HT-29 (cell line): ENCODE data around the gene SLC43A2. TPM values are rescaled to one million over a fixed set of nuclear protein-coding genes. Genes with fewer than 3 reads are reported as not detected.
"Not testable (repeated sequence)": the region's sequence is repeated elsewhere in the genome, so short reads cannot be mapped to it uniquely, and the experiment has no call there.

Experiments used
- DNase-seq: peaks from one replicate; pipeline ENCODE4 v3.0.0-alpha.2; 2015; ENCODE audit warnings: low spot score
- small RNA-seq: library from RNA; depleted of rRNA; stranded (forward); fragments of <200 nt; gene quantifications from one replicate; pipeline ENCODE3, GENCODE V24; 2014
- total RNA-seq: library from RNA; depleted of rRNA; stranded (reverse); fragments of >200 nt; shearing (Covaris generic); gene quantifications from 2 replicates; pipeline ENCODE4 v1.2.3, GENCODE V29; 2014; rRNA removed

Gene SLC43A2
- total RNA-seq, 1 experiment from 2014 or later, result 34.0 TPM

DNA sequence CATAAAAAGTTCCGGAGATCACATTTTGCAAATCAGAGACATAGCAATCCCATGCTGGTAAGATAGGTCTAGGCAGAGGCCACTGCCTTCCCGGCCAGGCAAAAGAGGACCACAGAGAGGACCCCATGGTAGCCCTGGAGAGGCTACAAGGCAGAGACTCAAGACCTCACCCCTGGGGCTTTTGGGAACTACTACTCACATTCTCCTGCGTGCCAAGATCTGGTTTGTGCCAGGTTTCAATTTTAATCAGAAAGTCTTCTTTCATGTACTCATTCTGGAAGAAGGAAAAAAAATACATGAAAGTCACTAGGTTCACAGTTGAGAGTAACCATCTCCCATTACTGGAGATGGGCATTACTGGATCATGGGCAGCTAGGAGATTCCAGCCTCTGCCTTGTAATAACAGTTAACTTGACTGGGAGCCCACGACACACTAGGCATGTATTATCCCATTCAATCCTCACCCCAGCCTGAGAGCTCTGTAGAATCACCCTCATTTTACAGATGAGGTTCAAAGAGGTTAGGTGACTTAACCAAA lies 87.2 kb downstream of the SLC43A2 start:
- DNase-seq, result no peak

DNA sequence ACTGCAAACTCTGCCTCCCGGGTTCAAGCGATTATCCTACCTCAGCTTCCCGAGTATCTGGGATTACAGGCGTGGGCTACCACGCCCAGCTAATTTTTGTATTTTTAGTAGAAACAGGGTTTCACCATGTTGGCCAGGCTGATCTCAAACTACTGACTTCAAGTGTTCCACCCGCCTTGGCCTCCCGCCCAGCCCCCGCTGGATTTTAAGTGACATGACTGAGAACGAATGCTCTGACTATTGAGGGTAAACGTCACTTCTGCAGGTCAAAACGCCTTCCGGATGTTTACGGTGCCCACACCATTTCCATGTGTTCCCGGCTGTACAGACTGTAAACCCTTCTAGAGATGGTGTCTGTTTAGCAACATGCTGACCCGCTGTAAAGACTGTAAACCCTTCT lies 88.8 kb downstream of the SLC43A2 start:
- no peak for DNase-seq

DNA sequence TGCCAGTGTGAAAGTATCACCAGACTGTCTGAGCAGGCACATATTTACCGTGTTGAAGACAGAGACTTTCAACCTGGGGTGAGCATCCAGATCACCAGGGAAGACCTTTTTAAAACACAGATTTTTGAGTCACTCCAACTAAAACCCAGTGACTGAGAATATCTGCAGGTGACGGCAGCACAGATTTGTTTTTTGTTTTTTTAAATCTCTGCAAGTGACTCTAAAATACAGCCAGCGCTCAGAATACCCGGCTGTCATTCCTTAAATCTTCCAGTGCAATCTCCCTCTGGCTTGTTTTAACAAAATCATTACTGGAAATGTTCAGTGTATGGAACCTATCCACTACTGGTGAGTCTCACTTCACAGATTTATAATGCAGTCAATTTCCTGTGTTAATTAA lies 92.9 kb downstream of the SLC43A2 start:
- DNase-seq, result no peak

DNA sequence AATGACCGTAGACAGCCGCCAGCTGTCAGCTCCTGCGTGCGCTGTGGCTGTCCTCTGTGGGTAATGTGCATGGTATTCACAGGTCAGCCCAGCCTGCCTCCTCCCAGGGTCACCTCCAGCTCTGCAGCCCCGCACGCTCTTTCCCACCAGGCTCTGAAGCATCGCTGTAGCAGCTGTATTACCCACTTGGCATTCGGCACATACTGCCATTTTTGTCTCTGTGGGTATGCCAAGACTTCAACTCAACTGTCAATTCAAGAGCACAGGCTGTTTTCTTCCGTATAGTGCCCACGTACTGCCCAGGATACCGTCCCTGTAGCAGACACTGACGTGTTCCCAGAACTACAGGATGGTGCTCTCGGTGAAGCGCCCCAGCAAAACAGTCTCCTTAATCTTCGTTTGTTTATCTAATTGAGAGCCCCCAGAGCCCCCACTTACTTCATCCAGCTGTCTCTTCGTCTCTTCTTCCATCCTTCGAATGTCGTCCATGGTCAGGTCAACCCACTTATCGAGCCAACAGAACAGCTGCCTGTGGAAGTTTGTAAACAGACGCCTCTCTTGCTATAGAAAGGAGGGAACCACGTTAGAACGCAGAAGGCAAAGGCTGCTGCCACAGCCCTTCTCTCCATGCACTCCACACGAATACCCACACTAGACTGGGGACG lies 94.8 kb downstream of the SLC43A2 start:
- DNase-seq, result no peak

DNA sequence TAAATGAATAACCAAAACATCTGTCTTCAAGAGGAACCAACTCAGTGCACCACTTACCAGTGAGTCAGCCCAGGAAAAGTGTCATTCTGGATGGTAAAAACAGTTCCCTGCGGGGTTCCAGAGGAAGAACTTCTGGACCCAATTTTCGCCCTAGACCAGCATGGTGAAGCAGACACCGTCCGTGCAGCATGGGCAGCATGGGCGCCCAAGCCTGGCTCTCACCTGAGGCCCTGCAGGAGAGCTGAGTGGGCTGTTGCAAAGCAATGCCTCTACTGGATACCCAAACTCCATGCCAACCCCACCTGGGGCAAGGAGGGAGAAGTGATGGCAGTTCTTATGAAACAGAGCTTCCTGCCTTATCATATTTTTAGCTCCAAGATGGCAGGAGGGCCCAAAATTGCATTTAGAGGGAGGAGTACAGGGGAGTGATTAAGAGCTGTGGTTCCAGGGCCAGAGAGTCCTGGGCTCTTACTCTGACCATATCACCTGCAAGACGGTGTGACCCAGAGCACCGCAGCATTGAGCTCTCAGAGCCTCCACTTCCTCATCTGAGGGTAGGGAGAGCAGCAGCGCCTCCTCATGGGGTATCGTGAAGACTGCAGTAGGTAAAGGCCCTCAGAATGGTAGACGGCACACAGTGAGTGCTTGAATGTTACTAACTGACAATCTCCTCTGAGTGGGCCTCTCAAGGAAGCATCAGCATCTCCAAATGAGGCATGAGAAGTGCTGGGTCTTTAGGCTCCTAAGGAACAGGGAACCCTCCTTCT lies 95.6 kb downstream of the SLC43A2 start:
- DNase-seq, result peak; percentile 10

DNA sequence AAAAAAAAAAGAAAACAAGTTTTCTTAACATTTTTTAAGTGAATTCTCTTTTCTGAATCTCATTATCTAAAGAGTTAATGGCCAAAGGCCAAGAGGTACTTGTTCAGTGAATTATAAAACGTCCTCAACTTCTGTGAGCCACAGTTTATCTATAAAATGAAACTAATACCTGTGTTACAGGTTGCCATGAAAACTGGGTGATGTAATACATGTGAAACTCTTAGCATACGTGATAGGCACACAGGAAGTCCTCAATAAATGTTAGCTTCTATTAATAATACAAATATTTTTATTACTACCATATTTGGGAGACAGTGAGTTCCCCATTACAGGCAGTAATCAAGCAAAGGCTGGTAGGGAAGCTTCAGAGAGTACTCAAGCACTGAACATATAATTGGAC lies 98.8 kb downstream of the SLC43A2 start:
- DNase-seq, result no peak

DNA sequence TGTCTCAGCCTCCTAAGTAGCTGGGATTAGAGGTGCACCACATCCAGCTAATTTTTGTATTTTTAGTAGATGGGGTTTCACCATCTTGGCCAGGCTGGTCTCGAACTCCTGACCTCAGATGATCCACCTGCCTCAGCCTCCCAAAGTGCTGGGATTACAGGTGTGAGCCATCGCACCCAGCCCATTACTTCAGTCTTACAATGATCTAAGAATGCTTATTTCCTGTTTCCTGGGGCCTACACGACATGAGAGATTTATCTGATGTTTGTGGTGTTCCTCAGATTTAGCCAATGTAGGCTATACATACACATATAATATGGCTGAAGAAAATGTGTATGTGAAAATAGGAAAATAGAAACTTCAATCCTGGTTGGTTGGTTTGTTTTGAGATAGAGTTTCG lies 101.8 kb downstream of the SLC43A2 start:
- DNase-seq, result not testable (repeated sequence)

DNA sequence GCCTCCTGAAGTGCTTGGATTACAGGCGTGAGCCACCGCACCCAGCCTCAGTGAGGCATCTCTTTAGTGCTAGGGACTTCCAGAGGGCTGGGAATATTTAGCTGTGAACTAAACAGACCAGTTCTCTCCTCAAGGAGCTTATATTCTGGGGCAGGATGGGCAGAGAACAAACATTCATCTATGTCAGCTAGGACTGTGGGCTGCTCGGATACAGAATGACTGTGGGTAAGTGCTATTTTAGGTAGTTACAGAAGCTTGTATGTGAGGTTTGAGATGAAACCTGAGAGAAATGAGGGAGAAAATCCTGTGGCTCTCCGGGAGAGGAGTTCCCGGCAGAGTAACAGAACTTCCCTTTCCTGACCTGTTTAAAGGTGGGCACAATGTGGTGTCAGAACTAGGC lies 106.0 kb downstream of the SLC43A2 start:
- DNase-seq, result no peak

DNA sequence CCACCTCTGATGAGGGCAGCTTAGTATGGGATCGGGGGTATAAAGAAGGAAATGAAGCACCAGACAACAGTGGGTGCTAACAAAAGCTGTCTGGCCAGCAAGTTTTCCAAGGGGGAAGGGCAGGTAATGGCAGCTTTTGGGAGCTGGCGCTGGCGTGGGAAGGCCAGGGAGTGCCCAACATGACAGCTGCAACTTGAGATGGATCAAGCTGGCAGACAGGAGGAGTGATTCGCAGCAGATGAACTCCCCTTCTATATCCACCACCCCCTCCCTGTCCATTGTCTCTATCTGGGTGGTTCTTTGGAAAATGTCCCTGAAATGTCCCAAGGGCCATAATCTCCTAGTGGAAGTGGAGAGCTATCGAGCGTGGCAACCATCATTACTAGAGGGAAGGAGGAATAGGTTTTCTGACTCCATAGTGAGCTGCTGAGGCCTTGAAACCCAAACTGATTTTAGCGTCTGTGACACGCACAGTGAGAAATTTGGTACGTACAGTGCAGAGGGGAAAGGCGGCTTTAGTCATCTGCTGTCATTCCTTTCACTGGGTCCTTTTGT lies 107.5 kb downstream of the SLC43A2 start:
- no peak for DNase-seq

DNA sequence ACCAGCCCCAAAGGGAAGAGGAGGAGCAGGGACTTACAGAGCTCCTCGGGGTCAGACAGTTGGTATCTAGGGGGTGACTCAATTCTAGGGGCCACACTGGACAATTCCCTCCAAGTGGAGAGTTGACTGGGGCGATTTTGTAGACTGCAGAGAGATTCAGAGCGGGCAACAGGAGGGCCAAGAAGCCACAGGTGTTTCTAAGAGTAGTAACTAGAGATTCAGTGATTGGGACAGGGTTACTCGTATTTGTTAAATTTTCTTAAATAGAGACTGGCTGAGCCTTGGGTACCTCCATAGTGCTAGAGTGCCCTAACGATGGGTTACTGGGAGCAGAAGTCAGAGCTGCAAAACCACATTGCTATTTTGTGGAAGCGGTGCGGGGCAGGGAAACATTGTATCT lies 109.0 kb downstream of the SLC43A2 start:
- no peak for DNase-seq

Small RNA genes lying within 50 kb of the gene (small RNA-seq; reads per million reads assigned to genes)
- gene RN7SL105P, result not detected

Other genes starting within 250 kb of the SLC43A2 start
- 166 and 190 TPM in 2 replicates for gene YWHAE, start 228.6 kb downstream of the SLC43A2 start, total RNA-seq
- gene CRK, start 172.6 kb downstream of the SLC43A2 start, total RNA-seq, result 28.8 and 28.9 TPM in 2 replicates
- 188 and 200 TPM in 2 replicates for gene MYO1C, start 136.1 kb downstream of the SLC43A2 start, total RNA-seq
- gene INPP5K, start 112.2 kb downstream of the SLC43A2 start, total RNA-seq, result 51.5 and 75.5 TPM in 2 replicates
- 15.9 and 23.1 TPM in 2 replicates for gene PITPNA, start 66.0 kb downstream of the SLC43A2 start, total RNA-seq
- 0.89 and 1.3 TPM in 2 replicates for gene SCARF1, start 16.9 kb upstream of the SLC43A2 start, total RNA-seq
- 13.1 and 13.3 TPM in 2 replicates for gene RILP, start 21.0 kb upstream of the SLC43A2 start, total RNA-seq
- 92.7 and 92.8 TPM in 2 replicates for gene PRPF8, start 56.0 kb upstream of the SLC43A2 start, total RNA-seq
- gene TLCD2, start 81.5 kb upstream of the SLC43A2 start, total RNA-seq, result 0.56 and 0.97 TPM in 2 replicates
- gene WDR81, start 95.9 kb upstream of the SLC43A2 start, total RNA-seq, result 35.8 and 39.2 TPM in 2 replicates
- gene SERPINF2, start 114.0 kb upstream of the SLC43A2 start, total RNA-seq, result 9.8 and 10.9 TPM in 2 replicates
- gene SERPINF1, start 133.2 kb upstream of the SLC43A2 start, total RNA-seq, result 1.1 and 5.0 TPM in 2 replicates
- gene SMYD4, start 201.1 kb upstream of the SLC43A2 start, total RNA-seq, result 5.9 and 7.5 TPM in 2 replicates
- gene RPA1, start 201.2 kb upstream of the SLC43A2 start, total RNA-seq, result 32.4 and 52.5 TPM in 2 replicates